HCT116 (cell line): Measurements from ENCODE around the gene ZNF536.

Source experiments
- CTCF ChIP-seq, 3 experiments: fragments of 200-600 bp in 1 of 3; sonication (generic) in 1 of 3; IDR thresholded peaks in 2 of 3; conservative IDR thresholded peaks in 1 of 3; 2 replicates each; pipeline ENCODE4 v1.5.1; 2012 to 2017; ENCODE audit warnings: low read depth in 2 of 3, low read length in 2 of 3, antibody characterized with exemption in 1 of 3, borderline replicate concordance in 1 of 3, control low read depth in 1 of 3, mild to moderate bottlenecking in 1 of 3, mixed read lengths in 1 of 3, mixed run types in 1 of 3, moderate library complexity in 1 of 3; ENCODE audit not compliant: insufficient read depth in 1 of 3
- ELF1 ChIP-seq: IDR thresholded peaks from 2 replicates; pipeline ENCODE4 v1.6.1; 2012; ENCODE audit warnings: low read depth, borderline replicate concordance
- MAX ChIP-seq: IDR thresholded peaks from 2 replicates; pipeline ENCODE4 v1.6.1; 2012
- POLR2A ChIP-seq: IDR thresholded peaks from 2 replicates; pipeline ENCODE4 v1.7.0; 2011; ENCODE audit warnings: borderline replicate concordance; ENCODE audit not compliant: insufficient read depth, insufficient read length; ENCODE audit errors: extremely low read depth
- REST ChIP-seq: IDR thresholded peaks from 2 replicates; pipeline ENCODE4 v1.6.1; 2012; ENCODE audit warnings: low read depth
- SP1 ChIP-seq: IDR thresholded peaks from 2 replicates; pipeline ENCODE4 v1.6.1; 2012; ENCODE audit warnings: low read depth
- YY1 ChIP-seq: IDR thresholded peaks from 2 replicates; pipeline ENCODE4 v1.6.1; 2011; ENCODE audit warnings: low read length, low read depth, moderate library complexity, mild to moderate bottlenecking; ENCODE audit not compliant: insufficient replicate concordance; ENCODE audit errors: extremely low read depth

GRCh38 chr19:30367006-30367405 is 5.2 kb upstream of the ZNF536 start:
- no peak for TF ChIP-seq CTCF (IDR thresholded peaks at IDR 0.05 in 2 of 3, conservative IDR thresholded peaks at IDR 0.05 in 1 of 3; ENCODE audit: borderline replicate concordance in 1 of 3, insufficient read depth in 1 of 3, low read depth in 2 of 3, low read length in 2 of 3)
- no peak for TF ChIP-seq MAX
- no peak for TF ChIP-seq POLR2A
- no peak for TF ChIP-seq SP1
- no peak for TF ChIP-seq YY1
- TF ChIP-seq REST = no peak
- TF ChIP-seq ELF1 = no peak
